Measurements from ENCODE around the gene DCAF10. TPM values are rescaled to one million over a fixed set of nuclear protein-coding genes. Genes with fewer than 3 reads are reported as not detected.

DCAF10 gene
- total and polyA plus RNA-seq, 2 donors (not counting 1 experiment from before 2014, with no cell fraction given) = 9.5 to 22.1 TPM

GRCh38 chr9:37787059-37787458, 13.5 kb upstream of the DCAF10 start:
- Mint-ChIP-seq H3K4me3 (no peak overlapping the region), H3K27ac (no peak overlapping the region), H3K4me1 (peaks cover 31% of the 10 kb centered on the region), H3K27me3 (peaks cover 9% of the 10 kb centered on the region), H3K9me3 (ENCODE audit: insufficient read depth) (no peaks in the 10 kb centered on the region)
- ChIA-PET POLR2A (no interaction called here), CTCF (no interaction called here)
- peaks cover 16 to 21% of the 10 kb centered on the region in 2 donors for H3K4me1 ChIP-seq (ENCODE audit: control insufficient read depth in 2 of 2, insufficient read depth in 2 of 2, low read length in 2 of 2)
- H3K4me2 ChIP-seq (replicated peaks; ENCODE audit: low read depth, low read length, poor library complexity, severe bottlenecking) = no peak overlapping the region
- no peak overlapping the region for H2AFZ ChIP-seq (ENCODE audit: insufficient read depth, low read depth, low read length, poor library complexity, severe bottlenecking)
- H3K27me3 ChIP-seq (replicated peaks in 1 of 4; ENCODE audit: control extremely low read depth in 1 of 4, control insufficient read depth in 3 of 4, insufficient read depth in 4 of 4, low read length in 3 of 4) = peaks cover 0 to 2% (median 0%) of the 10 kb centered on the region in 4 experiments
- TF ChIP-seq CTCF (IDR thresholded peaks at IDR 0.05) = no peak
- TF ChIP-seq EZH2 (IDR thresholded peaks at IDR 0.05; ENCODE audit: borderline replicate concordance, insufficient read depth, low read depth, low read length, poor library complexity, severe bottlenecking) = no peak
- H3K9me3 ChIP-seq (ENCODE audit: control extremely low read depth in 1 of 3, control insufficient read depth in 2 of 3, insufficient read depth in 1 of 3, low read length in 2 of 3) = peaks cover 0 to 5% (median 0%) of the 10 kb centered on the region in 3 donors
- peaks cover 22% of the 10 kb centered on the region for H4K20me1 ChIP-seq (ENCODE audit: control insufficient read depth, insufficient read depth, low read length, poor library complexity, severe bottlenecking)
- no peak overlapping the region for H3K4me3 ChIP-seq (ENCODE audit: control extremely low read depth in 1 of 5, extremely low read depth in 1 of 5, insufficient read depth in 1 of 5, low read depth in 2 of 5, low read length in 4 of 5)
- H3K79me2 ChIP-seq (ENCODE audit: control insufficient read depth, insufficient read depth, low read length) = peaks cover 27% of the 10 kb centered on the region
- ATAC-seq (ENCODE audit: low read depth) (no peak), DNase-seq (no peak)
- H3K9ac ChIP-seq (ENCODE audit: low read length) = no peak overlapping the region
- no peak overlapping the region for H3K27ac ChIP-seq (ENCODE audit: low read length in 2 of 2)
- intact Hi-C loops (cut with micrococcal nuclease) = loop anchor here (10.0 kb wide), 1 partner anchor 302 kb away; the partner anchor contains the start of gene POLR1E
- H3K36me3 ChIP-seq (replicated peaks in 1 of 2; ENCODE audit: control extremely low read depth in 1 of 2, control insufficient read depth in 1 of 2, extremely low read depth in 1 of 2, insufficient read depth in 2 of 2, low read length in 1 of 2) = peaks cover 3 to 17% of the 10 kb centered on the region in 2 experiments
- WGBS (ENCODE audit: insufficient coverage) = 75% methylated on average over 45 of the region's 45 CpGs

- H3K9me3 ChIP-seq (ENCODE audit: control extremely low read depth in 1 of 3, control insufficient read depth in 2 of 3, insufficient read depth in 1 of 3, low read length in 2 of 3) = peaks cover 0 to 5% (median 0%) of the 10 kb centered on the region in 3 donors
- ChIA-PET POLR2A (no interaction called here), CTCF (interaction anchor here (0.5 kb wide), 1 partner anchor 1731 kb away, joined by 3 read pairs; no protein-coding TSS in a partner anchor)
- H3K79me2 ChIP-seq (ENCODE audit: control insufficient read depth, insufficient read depth, low read length) = peaks cover 23% of the 10 kb centered on the region
- no peaks in the 10 kb centered on the region for H3K9me3 Mint-ChIP-seq (ENCODE audit: insufficient read depth)
- no peak for DNase-seq
- intact Hi-C loops (cut with micrococcal nuclease) = loop anchor here (10.0 kb wide), 1 partner anchor 304 kb away; the partner anchor contains the start of gene POLR1E
- TF ChIP-seq EZH2 (IDR thresholded peaks at IDR 0.05; ENCODE audit: borderline replicate concordance, insufficient read depth, low read depth, low read length, poor library complexity, severe bottlenecking) (no peak), CTCF (IDR thresholded peaks at IDR 0.05) (no peak)
- H3K4me2 ChIP-seq (replicated peaks; ENCODE audit: low read depth, low read length, poor library complexity, severe bottlenecking) = no peak overlapping the region
- peaks cover 12 to 16% of the 10 kb centered on the region in 2 donors for H3K4me1 ChIP-seq (ENCODE audit: control insufficient read depth in 2 of 2, insufficient read depth in 2 of 2, low read length in 2 of 2)
- H3K4me1 Mint-ChIP-seq = peaks cover 21% of the 10 kb centered on the region
- peaks cover 9% of the 10 kb centered on the region for H3K27me3 Mint-ChIP-seq
- WGBS (ENCODE audit: insufficient coverage) = no CpG with 5 or more reads among the region's 6 CpGs
- H2AFZ ChIP-seq (ENCODE audit: insufficient read depth, low read depth, low read length, poor library complexity, severe bottlenecking) = no peak overlapping the region
- no peak for ATAC-seq (ENCODE audit: low read depth)
- H3K27me3 ChIP-seq (replicated peaks in 1 of 4; ENCODE audit: control extremely low read depth in 1 of 4, control insufficient read depth in 3 of 4, insufficient read depth in 4 of 4, low read length in 3 of 4) = peaks cover 0 to 2% (median 0%) of the 10 kb centered on the region in 4 experiments
- H3K4me3 Mint-ChIP-seq = no peak overlapping the region
- H3K4me3 ChIP-seq (ENCODE audit: control extremely low read depth in 1 of 5, extremely low read depth in 1 of 5, insufficient read depth in 1 of 5, low read depth in 2 of 5, low read length in 4 of 5) = no peak overlapping the region
- no peak overlapping the region for H3K27ac ChIP-seq (ENCODE audit: low read length in 2 of 2)
- H3K36me3 ChIP-seq (replicated peaks in 1 of 2; ENCODE audit: control extremely low read depth in 1 of 2, control insufficient read depth in 1 of 2, extremely low read depth in 1 of 2, insufficient read depth in 2 of 2, low read length in 1 of 2) = peaks cover 0 to 4% of the 10 kb centered on the region in 2 experiments
- no peak overlapping the region for H3K9ac ChIP-seq (ENCODE audit: low read length)
- H3K27ac Mint-ChIP-seq = no peak overlapping the region
- H4K20me1 ChIP-seq (ENCODE audit: control insufficient read depth, insufficient read depth, low read length, poor library complexity, severe bottlenecking) = peaks cover 10% of the 10 kb centered on the region
Observed at GRCh38 chr9:37788332-37788731, 12.3 kb upstream of the DCAF10 start.

Measured in B cell (primary cell).